ENCODE data around the gene RBFOX1.

The RBFOX1 gene

DNA sequence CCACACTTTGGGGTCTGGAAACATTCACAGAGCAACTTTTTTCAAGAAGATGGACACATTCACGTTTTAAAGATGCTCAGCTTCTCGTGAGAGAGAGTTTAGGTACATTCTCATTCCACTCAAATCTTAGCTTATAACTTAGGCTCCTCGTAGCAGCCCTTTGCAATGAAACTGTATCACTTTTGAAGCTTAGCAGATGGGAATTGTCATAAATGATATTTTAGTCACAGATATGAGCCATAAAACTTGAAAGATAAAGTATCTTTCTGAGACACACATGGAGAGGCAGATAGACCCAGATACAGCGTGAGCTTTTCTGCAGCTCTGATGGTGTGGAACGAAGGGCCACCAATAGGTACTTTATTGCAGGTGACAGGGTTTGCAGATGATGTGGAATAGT lies 41.1 kb downstream of the RBFOX1 start:
- DNase-seq (ENCODE audit: low spot score), result no peak

DNA sequence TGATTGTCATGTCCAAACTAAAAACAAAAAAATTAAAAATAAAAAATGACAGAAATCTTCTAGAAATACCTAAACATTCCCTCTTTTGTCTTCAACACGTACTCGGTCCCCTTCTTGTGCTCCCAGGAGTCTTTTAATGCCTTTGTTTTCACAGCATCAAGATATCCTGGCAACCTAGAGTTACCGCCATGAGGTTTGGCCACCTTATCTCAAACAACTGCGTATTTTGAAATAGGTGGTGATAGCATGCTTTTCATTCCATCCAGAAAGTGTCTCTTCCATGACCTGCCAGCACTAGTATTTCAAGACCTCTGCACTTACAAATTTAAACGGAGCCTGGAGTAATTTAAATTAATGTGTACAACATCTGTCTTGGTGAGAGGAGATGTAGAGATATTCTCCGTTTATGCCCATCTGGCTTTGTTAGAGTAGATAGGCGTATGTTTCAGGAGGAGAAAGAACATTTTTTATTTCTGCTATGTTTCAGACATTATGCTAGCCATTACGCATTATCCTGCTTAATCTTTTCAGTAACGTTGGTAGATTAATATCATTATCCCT lies 42.0 kb downstream of the RBFOX1 start:
- no peak for DNase-seq (ENCODE audit: low spot score)

DNA sequence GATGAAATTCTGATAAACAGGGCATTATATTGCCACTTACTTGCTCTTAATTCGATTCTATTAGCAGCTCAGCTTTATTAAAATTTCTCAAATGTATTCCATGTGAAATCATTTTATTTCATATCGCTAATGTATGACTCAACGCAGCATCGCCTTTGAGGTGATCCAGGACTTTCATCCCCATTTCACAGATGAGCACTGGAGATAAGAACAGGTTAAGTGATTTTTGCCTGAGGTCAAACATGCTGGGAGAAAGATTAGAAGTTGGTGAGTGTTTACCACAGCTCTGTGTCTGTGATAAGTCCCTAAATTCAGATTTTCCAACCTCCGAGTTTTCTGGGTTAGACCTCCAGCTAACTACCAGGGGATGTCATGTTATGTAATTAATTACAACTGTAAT lies 43.6 kb downstream of the RBFOX1 start:
- DNase-seq (ENCODE audit: low spot score), result no peak

GRCh38 chr16:7377231-7377630 lies 44.6 kb downstream of the RBFOX1 start:
- DNase-seq (ENCODE audit: low spot score), result no peak

DNA sequence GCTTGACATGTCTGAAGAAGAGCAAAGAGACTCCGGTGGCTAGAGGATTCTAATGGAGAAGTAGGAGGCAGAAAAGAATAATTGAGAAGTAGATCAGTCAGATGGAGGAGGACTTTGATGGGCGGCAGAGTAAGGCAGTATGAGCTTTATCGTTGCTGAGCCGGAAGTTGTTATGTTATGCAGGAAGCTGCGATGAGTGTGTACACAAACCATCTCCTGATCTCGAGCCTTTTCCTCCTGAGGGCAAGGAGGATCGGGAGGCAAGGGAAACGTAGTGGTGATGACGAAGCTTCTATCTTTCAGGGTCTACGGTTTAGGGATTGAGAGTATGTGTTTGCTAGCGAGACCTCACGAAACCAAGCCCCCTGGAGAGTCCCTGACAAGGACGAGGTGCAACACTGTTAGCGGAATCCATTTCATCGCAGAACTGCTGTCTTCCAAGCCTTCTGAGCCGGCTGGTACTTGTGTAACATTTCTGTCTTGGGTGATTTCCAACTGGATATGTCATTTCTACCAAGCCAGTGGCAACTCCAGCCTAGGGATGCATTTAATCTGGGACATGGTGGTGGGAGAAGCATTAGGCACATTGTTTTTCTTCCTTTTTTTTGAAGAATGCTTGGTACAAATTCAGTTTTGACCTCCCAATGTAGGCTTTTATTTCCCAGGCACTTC lies 45.5 kb downstream of the RBFOX1 start:
- DNase-seq (ENCODE audit: low spot score), result no peak

DNA sequence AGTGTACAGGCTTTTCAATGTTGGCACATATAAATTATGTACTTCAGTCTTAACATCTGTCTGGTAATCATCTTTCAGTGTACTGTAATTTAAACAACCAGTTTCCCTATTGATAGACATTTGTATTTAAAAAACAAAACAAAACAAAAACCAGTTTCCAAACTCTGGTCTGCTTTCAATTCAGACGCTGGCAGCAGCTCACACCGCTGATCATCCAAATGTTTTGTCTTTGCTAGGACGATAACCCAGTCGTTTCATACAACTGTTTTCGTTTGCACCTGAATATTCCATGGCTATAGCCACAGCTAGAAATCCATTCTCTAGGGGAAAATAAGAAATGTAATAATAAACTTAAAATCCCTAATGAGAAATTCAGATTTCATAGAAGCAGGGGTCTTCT lies 47.8 kb downstream of the RBFOX1 start:
- DNase-seq (ENCODE audit: low spot score), result no peak

DNA sequence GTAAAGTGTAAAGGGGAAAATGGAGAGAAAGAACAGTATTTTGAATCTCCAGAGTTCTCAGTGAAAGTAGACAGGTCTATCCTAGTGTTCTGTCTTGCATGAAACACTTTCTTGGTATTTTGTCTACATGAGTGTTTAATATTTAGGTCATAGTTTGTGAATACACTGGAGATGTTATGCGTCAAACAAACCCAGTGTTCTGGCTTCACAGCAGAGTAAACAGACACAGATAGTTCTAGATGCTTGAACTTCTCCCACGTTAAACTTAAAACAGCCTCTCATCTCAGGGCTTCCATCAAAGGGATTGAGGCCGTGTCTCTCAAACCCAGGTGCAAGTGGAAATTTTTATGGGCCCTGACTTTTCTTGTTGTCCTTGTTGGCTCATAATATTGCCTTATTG lies 48.3 kb downstream of the RBFOX1 start:
- no peak for DNase-seq (ENCODE audit: low spot score)

GRCh38 chr16:7381671-7382070 lies 49.0 kb downstream of the RBFOX1 start:
- no peak for DNase-seq (ENCODE audit: low spot score)

DNA sequence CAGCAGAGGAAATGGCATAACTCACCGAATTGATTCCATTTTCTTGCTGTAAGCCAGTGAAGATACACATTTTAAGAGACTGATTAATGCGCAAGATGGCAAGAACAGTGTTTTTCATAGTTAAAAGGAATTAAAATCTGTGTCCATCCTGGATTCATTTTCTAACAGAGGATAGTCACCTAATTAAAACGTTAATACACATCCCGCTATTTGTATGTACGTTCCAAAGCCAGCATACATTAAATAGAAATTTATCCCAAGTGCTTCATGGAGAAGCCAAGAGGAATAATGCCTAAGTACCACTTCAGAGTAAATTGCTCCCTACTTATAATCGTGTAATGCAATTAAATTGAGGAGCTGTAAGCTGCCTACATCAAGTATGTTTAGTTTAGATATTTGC lies 49.9 kb downstream of the RBFOX1 start:
- no peak for DNase-seq (ENCODE audit: low spot score)

- no peak for DNase-seq (ENCODE audit: low spot score)
Observed at GRCh38 chr16:7390974-7391373, 58.3 kb downstream of the RBFOX1 start.

- no peak for DNase-seq (ENCODE audit: low spot score)
Observed at GRCh38 chr16:7391694-7392093, 59.0 kb downstream of the RBFOX1 start.

- DNase-seq (ENCODE audit: low spot score), result no peak
Observed at GRCh38 chr16:7392206-7392605, 59.6 kb downstream of the RBFOX1 start.

DNA sequence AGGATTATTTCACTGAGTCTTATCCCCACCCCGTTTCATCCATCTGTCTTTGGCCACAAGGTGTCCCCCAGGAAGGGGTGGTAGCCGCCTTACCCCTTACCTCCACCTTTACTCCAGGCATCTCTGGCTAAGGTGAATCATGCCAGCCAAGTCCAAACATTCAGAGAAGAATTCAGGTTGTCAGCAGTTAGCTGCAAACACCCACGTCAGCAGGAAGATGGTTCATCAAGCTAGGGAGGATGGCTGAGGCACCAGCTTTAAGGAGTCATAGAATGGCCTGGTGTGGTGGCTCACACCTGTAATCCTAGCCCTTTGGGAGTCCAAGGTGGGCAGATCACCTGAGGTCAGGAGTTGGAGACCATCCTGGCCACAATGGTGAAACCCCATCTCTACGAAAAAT lies 61.0 kb downstream of the RBFOX1 start:
- DNase-seq (ENCODE audit: low spot score), result no peak

GRCh38 chr16:7394720-7395336 lies 62.2 kb downstream of the RBFOX1 start:
- DNase-seq (ENCODE audit: low spot score), result no peak

DNA sequence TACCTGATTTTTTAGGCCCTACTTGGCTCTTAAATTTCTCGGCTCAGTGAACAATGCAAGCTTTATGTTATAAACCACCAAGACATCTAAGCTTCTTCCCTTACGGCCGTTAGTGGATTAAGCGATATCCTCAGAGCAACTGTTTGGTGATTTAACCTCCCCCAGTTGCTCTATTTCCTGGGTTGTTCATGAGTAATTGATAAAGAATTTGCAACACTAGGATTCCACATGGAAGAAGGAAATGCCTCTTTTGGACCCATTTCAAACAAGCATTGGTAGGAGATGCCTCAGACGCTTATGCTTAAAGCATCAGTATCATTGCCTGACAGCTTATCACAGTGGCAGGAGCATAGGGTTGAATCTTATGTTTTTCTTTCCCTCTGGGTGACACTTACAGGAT lies 65.3 kb downstream of the RBFOX1 start:
- peak; percentile 13 for DNase-seq (ENCODE audit: low spot score)

DNA sequence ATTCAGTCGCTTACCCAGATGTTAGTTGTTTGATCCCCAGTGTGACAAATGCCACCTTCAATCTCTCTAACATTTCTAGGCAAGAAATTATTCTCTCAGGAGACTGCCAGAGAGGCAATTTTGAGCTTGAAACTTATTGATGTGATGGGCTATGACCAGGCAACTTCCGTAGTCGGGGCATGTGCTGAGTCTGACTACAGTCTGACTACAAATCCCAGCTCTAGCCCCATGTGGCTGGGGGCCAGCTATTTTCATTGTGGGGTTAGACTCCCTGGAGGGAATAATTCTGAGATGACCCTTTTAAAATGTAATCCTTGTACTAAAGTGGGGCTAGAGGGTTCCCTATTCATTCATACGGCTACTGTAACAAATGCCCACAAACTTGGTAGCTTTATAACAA lies 65.9 kb downstream of the RBFOX1 start:
- DNase-seq (ENCODE audit: low spot score), result no peak

DNA sequence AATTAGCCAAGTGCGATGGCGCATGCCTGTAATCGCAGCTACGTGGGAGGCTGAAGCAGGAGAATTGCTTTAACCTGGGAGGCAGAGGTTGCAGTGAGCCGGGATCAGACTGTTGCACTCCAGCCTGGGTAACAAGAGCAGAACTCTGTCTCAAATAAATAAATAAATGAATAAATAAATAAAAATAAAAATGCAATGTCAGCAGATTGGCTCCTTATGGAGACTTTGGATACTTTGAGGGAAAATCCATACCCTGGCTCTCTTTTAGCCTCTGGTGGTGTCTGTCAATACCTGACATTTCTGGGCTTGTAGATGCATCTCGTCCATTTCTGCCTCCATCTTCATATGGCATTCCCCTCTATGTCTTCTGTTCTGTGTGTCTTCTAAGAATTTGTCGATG lies 66.7 kb downstream of the RBFOX1 start:
- DNase-seq (ENCODE audit: low spot score), result no peak

DNA sequence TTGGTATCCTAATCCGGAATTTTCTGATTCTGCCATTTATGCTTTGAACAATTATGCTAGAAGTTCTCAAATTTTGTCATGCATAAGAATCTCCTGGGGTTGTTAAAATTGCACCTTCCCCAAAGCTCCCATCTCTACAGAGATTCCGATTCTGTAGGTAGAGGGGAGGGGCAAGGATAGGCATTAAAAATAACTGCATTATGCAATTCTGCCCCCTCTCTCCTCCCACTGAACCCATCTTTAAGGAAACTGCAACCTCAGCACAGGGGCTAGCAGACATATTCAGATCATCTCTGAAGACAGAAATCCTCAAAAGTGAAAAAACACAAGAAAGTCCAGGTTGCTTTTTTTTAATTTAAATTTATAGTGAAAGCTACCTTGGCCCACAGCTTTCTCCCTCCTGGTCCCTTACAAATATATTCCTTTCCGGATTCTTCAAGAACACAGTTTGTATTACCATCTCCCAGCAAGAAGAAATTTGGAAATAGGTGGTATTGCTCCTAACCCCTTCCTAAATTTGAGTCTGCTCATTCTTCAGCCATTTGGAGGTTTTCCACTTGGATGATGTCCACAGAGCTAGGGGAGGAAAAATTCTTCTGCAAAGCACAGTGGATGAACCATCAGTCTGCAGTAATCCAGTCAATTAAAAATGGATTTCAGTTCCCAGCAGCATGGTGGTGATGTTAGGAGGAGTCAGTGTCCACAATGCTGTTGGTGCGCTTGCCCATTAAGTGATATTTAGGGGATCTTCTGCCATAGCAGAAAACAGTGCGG lies 67.7 kb downstream of the RBFOX1 start:
- DNase-seq (ENCODE audit: low spot score), result no peak

DNA sequence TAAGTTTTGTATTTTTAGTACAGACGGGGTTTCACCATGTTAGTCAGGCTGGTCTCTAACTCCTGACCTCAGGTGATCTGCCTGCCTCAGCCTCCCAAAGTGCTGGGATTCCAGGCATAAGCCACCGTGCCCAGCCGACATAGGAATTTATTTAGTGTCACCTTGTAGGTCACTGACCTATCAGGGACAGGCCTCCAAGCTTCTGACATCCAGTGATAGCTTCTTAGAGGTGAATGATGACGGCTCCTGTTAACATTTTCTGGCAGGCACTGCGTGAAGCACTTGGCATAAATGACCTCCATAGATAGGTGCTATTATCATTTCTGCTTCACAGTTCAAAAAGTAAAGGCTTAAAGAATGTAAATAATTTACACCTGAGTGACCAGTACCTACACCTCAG lies 71.6 kb downstream of the RBFOX1 start:
- no peak for DNase-seq (ENCODE audit: low spot score)

GRCh38 chr16:7405166-7405565 lies 72.5 kb downstream of the RBFOX1 start:
- DNase-seq (ENCODE audit: low spot score), result no peak

- DNase-seq (ENCODE audit: low spot score), result no peak
Observed at GRCh38 chr16:7408700-7409365, 76.2 kb downstream of the RBFOX1 start.

- no peak for DNase-seq (ENCODE audit: low spot score)
Observed at GRCh38 chr16:7419441-7419840, 86.8 kb downstream of the RBFOX1 start.

GRCh38 chr16:7420079-7420478 lies 87.4 kb downstream of the RBFOX1 start:
- DNase-seq (ENCODE audit: low spot score), result no peak

Data from GM03348 (cell line).